ENCODE results near the gene ADAM10.

DNA sequence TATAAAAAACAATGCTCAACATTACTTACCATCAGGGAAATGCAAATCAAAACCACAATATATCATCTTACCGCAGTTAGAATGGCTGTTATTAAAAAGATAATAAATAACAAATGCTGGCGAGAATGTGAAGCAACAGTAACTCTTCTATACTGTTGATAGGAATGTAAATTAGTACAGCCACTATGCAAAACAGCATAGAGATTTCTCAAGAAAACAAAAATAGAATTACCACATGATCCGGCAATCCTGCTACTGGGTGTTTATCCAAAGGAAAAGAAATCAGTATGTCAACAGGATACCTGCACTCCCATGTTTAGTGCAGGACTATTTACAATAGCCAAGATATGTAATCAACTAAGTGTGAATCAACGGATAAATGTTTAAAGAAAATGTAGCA is 48.1 kb downstream of the ADAM10 start:
- TF ChIP-seq SMC3 (IDR thresholded peaks at IDR 0.05; ENCODE audit: low read depth, low read length) (no peak), POLR2A (IDR thresholded peaks at IDR 0.05; ENCODE audit: low read depth, low read length) (no peak), FOS (IDR thresholded peaks at IDR 0.05; ENCODE audit: low read depth, low read length) (no peak), RFX5 (IDR thresholded peaks at IDR 0.05; ENCODE audit: low read depth, low read length) (no peak), BHLHE40 (IDR thresholded peaks at IDR 0.05; ENCODE audit: low read depth, low read length) (no peak), MXI1 (IDR thresholded peaks at IDR 0.05; ENCODE audit: borderline replicate concordance, low read depth, low read length) (no peak), CEBPB (IDR thresholded peaks at IDR 0.05; ENCODE audit: low read depth, low read length) (no peak)
- TF ChIP-seq, protein P1, sequence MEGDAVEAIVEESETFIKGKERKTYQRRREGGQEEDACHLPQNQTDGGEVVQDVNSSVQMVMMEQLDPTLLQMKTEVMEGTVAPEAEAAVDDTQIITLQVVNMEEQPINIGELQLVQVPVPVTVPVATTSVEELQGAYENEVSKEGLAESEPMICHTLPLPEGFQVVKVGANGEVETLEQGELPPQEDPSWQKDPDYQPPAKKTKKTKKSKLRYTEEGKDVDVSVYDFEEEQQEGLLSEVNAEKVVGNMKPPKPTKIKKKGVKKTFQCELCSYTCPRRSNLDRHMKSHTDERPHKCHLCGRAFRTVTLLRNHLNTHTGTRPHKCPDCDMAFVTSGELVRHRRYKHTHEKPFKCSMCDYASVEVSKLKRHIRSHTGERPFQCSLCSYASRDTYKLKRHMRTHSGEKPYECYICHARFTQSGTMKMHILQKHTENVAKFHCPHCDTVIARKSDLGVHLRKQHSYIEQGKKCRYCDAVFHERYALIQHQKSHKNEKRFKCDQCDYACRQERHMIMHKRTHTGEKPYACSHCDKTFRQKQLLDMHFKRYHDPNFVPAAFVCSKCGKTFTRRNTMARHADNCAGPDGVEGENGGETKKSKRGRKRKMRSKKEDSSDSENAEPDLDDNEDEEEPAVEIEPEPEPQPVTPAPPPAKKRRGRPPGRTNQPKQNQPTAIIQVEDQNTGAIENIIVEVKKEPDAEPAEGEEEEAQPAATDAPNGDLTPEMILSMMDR (conservative IDR thresholded peaks at IDR 0.05; ENCODE audit: low read depth, low read length) = no peak
- TF ChIP-seq, protein P2, sequence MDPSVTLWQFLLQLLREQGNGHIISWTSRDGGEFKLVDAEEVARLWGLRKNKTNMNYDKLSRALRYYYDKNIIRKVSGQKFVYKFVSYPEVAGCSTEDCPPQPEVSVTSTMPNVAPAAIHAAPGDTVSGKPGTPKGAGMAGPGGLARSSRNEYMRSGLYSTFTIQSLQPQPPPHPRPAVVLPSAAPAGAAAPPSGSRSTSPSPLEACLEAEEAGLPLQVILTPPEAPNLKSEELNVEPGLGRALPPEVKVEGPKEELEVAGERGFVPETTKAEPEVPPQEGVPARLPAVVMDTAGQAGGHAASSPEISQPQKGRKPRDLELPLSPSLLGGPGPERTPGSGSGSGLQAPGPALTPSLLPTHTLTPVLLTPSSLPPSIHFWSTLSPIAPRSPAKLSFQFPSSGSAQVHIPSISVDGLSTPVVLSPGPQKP (IDR thresholded peaks at IDR 0.05; ENCODE audit: borderline replicate concordance, low read depth, low read length) = no peak
- TF ChIP-seq, protein P3, sequence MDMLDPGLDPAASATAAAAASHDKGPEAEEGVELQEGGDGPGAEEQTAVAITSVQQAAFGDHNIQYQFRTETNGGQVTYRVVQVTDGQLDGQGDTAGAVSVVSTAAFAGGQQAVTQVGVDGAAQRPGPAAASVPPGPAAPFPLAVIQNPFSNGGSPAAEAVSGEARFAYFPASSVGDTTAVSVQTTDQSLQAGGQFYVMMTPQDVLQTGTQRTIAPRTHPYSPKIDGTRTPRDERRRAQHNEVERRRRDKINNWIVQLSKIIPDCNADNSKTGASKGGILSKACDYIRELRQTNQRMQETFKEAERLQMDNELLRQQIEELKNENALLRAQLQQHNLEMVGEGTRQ (IDR thresholded peaks at IDR 0.05; ENCODE audit: low read depth, low read length) = no peak
